ENCODE measurements around the gene C9.
A peak's percentile ranks its signal among the peaks of the same experiment; 100 is the strongest.

The C9 gene

DNA sequence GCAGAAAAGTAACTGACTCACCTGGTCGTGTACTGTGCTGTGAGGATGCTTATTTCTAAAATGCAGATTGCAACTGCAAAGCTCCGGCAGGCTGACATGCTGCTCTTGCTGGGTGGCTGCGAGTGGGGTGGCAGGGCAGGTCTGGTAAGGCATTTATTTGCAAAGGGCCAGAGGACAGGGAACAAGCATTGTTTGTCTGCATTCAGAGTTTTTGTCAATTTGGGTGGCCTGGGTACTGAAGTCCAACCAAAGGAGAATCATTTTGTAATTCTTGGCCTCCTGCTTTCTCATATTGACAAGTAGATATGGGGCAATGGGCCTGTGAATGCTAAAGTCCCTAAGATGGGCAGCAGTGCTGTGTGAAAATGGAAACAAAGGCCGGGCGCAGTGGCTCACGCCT, at the start of gene C9:
C9 (minus strand) TSS at position 129 of the 400 bp plus-strand sequence; CDS start at position 98, 31 bp downstream.
- DNase-seq, result no peak
- TF ChIP-seq, protein P1, sequence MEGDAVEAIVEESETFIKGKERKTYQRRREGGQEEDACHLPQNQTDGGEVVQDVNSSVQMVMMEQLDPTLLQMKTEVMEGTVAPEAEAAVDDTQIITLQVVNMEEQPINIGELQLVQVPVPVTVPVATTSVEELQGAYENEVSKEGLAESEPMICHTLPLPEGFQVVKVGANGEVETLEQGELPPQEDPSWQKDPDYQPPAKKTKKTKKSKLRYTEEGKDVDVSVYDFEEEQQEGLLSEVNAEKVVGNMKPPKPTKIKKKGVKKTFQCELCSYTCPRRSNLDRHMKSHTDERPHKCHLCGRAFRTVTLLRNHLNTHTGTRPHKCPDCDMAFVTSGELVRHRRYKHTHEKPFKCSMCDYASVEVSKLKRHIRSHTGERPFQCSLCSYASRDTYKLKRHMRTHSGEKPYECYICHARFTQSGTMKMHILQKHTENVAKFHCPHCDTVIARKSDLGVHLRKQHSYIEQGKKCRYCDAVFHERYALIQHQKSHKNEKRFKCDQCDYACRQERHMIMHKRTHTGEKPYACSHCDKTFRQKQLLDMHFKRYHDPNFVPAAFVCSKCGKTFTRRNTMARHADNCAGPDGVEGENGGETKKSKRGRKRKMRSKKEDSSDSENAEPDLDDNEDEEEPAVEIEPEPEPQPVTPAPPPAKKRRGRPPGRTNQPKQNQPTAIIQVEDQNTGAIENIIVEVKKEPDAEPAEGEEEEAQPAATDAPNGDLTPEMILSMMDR (IDR thresholded peaks at IDR 0.05), result no peak
- Histone ChIP-seq H3K27me3 (no peaks in the 10 kb centered on the region), H3K27ac (no peak within 1 kb of the TSS), H3K4me1 (no peaks in the 10 kb centered on the region), H3K36me3 (no peaks in the 10 kb centered on the region), H3K4me3 (no peak within 1 kb of the TSS), H3K9me3 (no peaks in the 10 kb centered on the region)
- intact Hi-C loops (cut with DNase I; ENCODE audit: low total_unique reads), result no loop called here

DNA sequence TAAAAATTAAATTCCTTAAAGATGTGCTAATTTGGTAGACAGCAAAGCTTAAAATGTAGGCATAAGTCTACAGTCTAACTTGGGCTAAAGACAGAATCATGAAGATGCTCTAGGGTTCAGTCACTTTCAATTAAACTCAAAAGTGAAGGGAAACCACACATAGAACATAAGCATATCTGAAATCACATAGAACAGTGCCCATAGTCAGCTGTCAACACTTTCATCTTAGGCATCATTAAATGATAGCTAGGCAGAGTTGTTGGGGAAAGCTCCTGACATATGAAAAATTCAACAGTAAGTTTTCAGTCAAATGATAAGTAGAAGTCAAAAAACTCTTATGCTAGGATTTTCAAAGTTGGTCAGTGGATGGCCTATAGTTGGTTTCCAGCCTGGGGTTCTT, 49.5 kb upstream of the C9 start:
- peaks cover 0 to 14% (median 0%) of the 10 kb centered on the region in 3 donors for H3K36me3 ChIP-seq
- TF ChIP-seq, protein P1 (IDR thresholded peaks at IDR 0.05), result no peak
- H3K4me1 ChIP-seq, result peaks cover 0 to 79% (median 37%) of the 10 kb centered on the region in 4 donors
- no peaks in the 10 kb centered on the region for H3K9me3 ChIP-seq
- H3K4me3 ChIP-seq, result no peak overlapping the region
- H3K27ac ChIP-seq, result no peak overlapping the region
- intact Hi-C loops (cut with DNase I; ENCODE audit: low total_unique reads), result no loop called here
- no peak for DNase-seq
- H3K27me3 ChIP-seq, result no peaks in the 10 kb centered on the region

DNA sequence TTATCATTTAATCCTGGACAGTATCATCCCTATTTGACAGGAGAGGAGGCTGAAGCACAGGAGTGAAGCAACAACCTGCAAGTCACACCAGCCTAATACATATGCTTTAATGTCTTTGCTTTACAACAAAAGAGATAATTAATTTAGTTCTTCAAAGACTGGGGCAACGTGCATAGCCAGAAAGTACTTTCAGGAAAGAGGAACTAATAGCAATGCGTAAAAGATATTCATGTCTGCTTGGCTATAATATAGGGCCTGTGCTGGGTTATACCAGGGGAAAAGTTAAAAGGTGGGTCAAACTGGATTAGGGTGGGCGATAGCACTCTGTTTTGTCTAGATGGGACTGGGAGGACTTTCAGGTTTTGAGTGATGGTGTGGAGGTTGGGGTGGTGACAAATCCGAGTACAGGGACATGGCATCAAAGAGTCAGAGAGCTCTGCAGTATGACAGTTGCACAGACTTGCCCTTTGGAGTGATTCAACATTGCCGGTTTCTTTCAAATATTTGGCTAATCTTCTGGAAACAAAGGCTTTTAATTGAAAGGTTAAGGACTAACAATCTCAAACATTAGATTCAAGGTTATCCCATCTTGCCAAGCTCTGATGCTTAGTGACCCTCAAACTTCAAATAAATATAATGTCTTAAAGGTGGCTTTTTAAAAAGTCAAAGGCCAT, 48.6 kb upstream of the C9 start:
- TF ChIP-seq, protein P1 (IDR thresholded peaks at IDR 0.05), result no peak
- DNase-seq, result no peak
- intact Hi-C loops (cut with DNase I; ENCODE audit: low total_unique reads), result no loop called here
- Histone ChIP-seq H3K36me3 (peaks cover 0 to 14% (median 0%) of the 10 kb centered on the region in 3 donors), H3K9me3 (no peaks in the 10 kb centered on the region), H3K27me3 (no peaks in the 10 kb centered on the region), H3K4me1 (peaks cover 0 to 82% (median 38%) of the 10 kb centered on the region in 4 donors), H3K27ac (peak overlapping the region in 1 of 2 donors; percentile 67), H3K4me3 (no peak overlapping the region)

DNA sequence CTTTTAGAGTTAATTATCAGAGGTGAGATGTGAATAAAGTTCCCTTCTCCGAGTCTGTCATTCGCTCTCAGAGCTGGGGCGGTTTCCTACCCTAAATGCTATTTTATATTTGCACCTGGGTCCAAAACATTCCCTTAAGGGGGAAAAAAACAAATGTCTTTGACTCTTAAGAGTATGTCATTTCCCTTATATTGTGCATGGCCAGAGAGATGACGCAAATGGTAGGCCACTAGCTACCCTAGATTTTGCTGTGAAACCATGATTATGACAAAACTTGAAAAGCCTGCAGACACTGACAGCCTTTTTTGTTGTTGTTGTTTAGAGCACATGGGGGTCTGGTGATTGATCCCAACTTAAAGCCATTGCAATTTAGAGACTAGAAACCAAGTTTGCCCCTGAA, 47.7 kb upstream of the C9 start:
- Histone ChIP-seq H3K27ac (peak overlapping the region; percentile 67 to 71), H3K36me3 (peaks cover 0 to 7% (median 0%) of the 10 kb centered on the region in 3 donors), H3K4me3 (no peak overlapping the region), H3K27me3 (no peaks in the 10 kb centered on the region), H3K9me3 (no peaks in the 10 kb centered on the region), H3K4me1 (peaks cover 0 to 82% (median 38%) of the 10 kb centered on the region in 4 donors)
- intact Hi-C loops (cut with DNase I; ENCODE audit: low total_unique reads), result no loop called here
- TF ChIP-seq, protein P1 (IDR thresholded peaks at IDR 0.05), result no peak
- DNase-seq, result no peak

DNA sequence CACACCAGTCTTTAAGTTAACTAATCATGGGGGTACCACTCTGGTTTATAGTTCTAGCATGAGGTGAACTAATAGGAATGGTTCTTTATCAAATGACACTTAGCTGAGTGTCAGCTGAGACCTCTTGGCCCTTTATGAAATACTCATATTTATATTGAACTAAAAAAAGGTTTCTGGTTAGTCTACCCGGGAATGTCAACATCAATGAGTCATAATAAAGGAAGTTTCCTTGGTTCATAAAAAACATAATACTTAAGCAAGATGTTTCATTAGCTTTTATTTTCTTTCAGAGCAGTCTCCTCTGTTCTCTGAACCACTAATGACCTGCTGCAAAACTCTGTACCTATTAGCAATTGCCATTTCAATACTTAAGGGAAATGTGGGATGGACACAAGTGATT, 46.8 kb upstream of the C9 start:
- H3K9me3 ChIP-seq, result no peaks in the 10 kb centered on the region
- no peak overlapping the region for H3K4me3 ChIP-seq
- H3K4me1 ChIP-seq, result peaks cover 0 to 76% (median 35%) of the 10 kb centered on the region in 4 donors
- intact Hi-C loops (cut with DNase I; ENCODE audit: low total_unique reads), result no loop called here
- no peak for DNase-seq
- no peaks in the 10 kb centered on the region for H3K27me3 ChIP-seq
- no peaks in the 10 kb centered on the region for H3K36me3 ChIP-seq
- TF ChIP-seq, protein P1 (IDR thresholded peaks at IDR 0.05), result no peak
- peak overlapping the region; percentile 67 to 71 for H3K27ac ChIP-seq

All from tibial artery (tissue), 4 donors.